Pancreas (tissue), 10 donors: ENCODE data around the gene ZNF3. TPM values are rescaled to one million over a fixed set of nuclear protein-coding genes. Genes with fewer than 3 reads are reported as not detected.
"Not testable (repeated sequence)": the region's sequence is repeated elsewhere in the genome, so short reads cannot be mapped to it uniquely, and the experiment has no call there.

Source experiments
- ATAC-seq, 4 donors: fragments of 200-7000 bp; cut with Tn5 transposase; one replicate each; pipeline versions ENCODE4 v1.8.0 to v1.9.1; 2020; ENCODE audit warnings: mild to moderate bottlenecking in 4 of 4, moderate library complexity in 4 of 4
- DNase-seq, 6 donors: peaks; one replicate each; pipeline ENCODE4 v3.0.0-alpha.2; 2020
- FAIRE-seq: peaks from 2 replicates; lab custom pipeline; 2012; peaks lifted over from hg19 to GRCh38; lab: Jason Lieb, UNC
- H3K27ac ChIP-seq, 4 donors: fragments of 200-600 bp; sonication (generic); 1 replicate in 3 of 4; 2 replicates in 1 of 4; pipeline versions ENCODE4 v1.5.0 to v1.8.0; 2020
- H3K27me3 ChIP-seq, 4 donors: fragments of 200-600 bp; one replicate each; pipeline ENCODE4 v1.8.0; 2021
- H3K36me3 ChIP-seq, 3 donors: fragments of 200-600 bp; sonication (generic) in 1 of 3; one replicate each; pipeline versions ENCODE4 v1.5.0 to v1.8.0; 2020 to 2021
- H3K4me1 ChIP-seq, 3 donors: fragments of 200-600 bp; one replicate each; pipeline ENCODE4 v1.8.0; 2021
- H3K4me3 ChIP-seq, 4 donors: fragments of 200-600 bp; sonication (generic) in 2 of 4; one replicate each; pipeline versions ENCODE4 v1.5.0 to v1.8.0; 2020 to 2021
- H3K9me3 ChIP-seq, 4 donors: fragments of 200-600 bp; one replicate each; pipeline ENCODE4 v1.8.0; 2021
- WGBS, 2 donors: extraction: QIAGEN DNeasy Blood & Tissue Kit; methylation state at CpG; one replicate each; pipeline ENCODE4 v1.1.7; 2013; 5-methylcytosine and 5-hydroxymethylcytosine counted together
- intact Hi-C, 3 donors: fragments of 100-400 bp; cut with DNase I; formaldehyde crosslinking; loops; one replicate each; pipeline versions ENCODE4 v1.11.1 to v1.14.2; 2022
- polyA plus RNA-seq, 2 donors: library from polyadenylated mRNA; stranded (reverse); fragments of 200-250 nt; gene quantifications; one replicate each; pipeline ENCODE4 v1.2.3, GENCODE V29; 2013
- total RNA-seq, 6 donors: library from RNA; stranded (reverse); fragmentation: NEBNext Ultra II Directional in 4 of 6; extraction: Animal tissue kit (Norgen Biotek cat#: 25700) in 4 of 6; gene quantifications; one replicate each; pipeline versions ENCODE4 v1.2.1 to v1.2.4, GENCODE V29; 2021 to 2023
- TF ChIP-seq, protein P1 (sequence below), 4 donors: fragments of 200-600 bp; sonication (generic) in 3 of 4; IDR thresholded peaks; one replicate each; pipeline versions ENCODE4 v1.5.0 to v1.8.0; 2021; ENCODE audit warnings: antibody characterized with exemption in 4 of 4
- donor health status: healthy with polysubstance abuse.
- donor health status: DM: no; HTN: no; CAD: no; lungs with moderate emphysema.
- donor health status: DM: no; HTN: no; CAD: no.
- donor health status: control.
- donor health status: control.
- donor health status: Bipolar disorder and iron deficiency.
- donor health status: DM: yes; HTN: yes; CAD: no.
- donor health status: DM: no; HTN: no; CAD: no.
- donor health status: DM: no; HTN: no; CAD: no.
- donor health status: DM: yes; HTN: yes; CAD: no.

The ZNF3 gene
- total RNA-seq (10 to 100 TPM in 5 of 6 donors, 1 to 10 TPM in 1; 9.6 to 21.2 (median 13.2) TPM), polyA plus RNA-seq (10 to 100 TPM; 15.8 to 21.1 TPM)

- H3K36me3 ChIP-seq = peaks cover 0 to 7% (median 7%) of the 10 kb centered on the region in 3 donors
- peaks cover 0 to 16% (median 15%) of the 10 kb centered on the region in 3 donors for H3K4me1 ChIP-seq
- ATAC-seq (peak; percentile 92 to 97 (median 94)), FAIRE-seq (no peak), DNase-seq (peak; percentile 97 to 99 (median 98))
- TF ChIP-seq, protein P1, sequence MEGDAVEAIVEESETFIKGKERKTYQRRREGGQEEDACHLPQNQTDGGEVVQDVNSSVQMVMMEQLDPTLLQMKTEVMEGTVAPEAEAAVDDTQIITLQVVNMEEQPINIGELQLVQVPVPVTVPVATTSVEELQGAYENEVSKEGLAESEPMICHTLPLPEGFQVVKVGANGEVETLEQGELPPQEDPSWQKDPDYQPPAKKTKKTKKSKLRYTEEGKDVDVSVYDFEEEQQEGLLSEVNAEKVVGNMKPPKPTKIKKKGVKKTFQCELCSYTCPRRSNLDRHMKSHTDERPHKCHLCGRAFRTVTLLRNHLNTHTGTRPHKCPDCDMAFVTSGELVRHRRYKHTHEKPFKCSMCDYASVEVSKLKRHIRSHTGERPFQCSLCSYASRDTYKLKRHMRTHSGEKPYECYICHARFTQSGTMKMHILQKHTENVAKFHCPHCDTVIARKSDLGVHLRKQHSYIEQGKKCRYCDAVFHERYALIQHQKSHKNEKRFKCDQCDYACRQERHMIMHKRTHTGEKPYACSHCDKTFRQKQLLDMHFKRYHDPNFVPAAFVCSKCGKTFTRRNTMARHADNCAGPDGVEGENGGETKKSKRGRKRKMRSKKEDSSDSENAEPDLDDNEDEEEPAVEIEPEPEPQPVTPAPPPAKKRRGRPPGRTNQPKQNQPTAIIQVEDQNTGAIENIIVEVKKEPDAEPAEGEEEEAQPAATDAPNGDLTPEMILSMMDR (IDR thresholded peaks at IDR 0.05) = peak; percentile 86 to 97 (median 94)
- H3K27me3 ChIP-seq = no peaks in the 10 kb centered on the region
- no peaks in the 10 kb centered on the region for H3K9me3 ChIP-seq
- intact Hi-C loops = no loop called here
- H3K27ac ChIP-seq = peak within 1 kb of the TSS; percentile 55 to 90 (median 84)
- peak within 1 kb of the TSS; percentile 74 to 95 (median 86) for H3K4me3 ChIP-seq
- WGBS, 2 donors = 0 to 1% methylated on average over 50 to 55 of the region's 55 CpGs
These were observed at the start of gene ZNF3 for GRCh38 chr7:100081535-100082102. ZNF3 (minus strand) TSS chr7:100081723; CDS start chr7:100077357, 4,366 bp downstream.

GRCh38 chr7:100130608-100131453 lies 49.3 kb upstream of the ZNF3 start:
- ATAC-seq = peak; percentile 39 to 55 (median 53)
- Histone ChIP-seq H3K36me3 (no peaks in the 10 kb centered on the region), H3K27me3 (no peaks in the 10 kb centered on the region), H3K4me3 (peak overlapping the region in 2 of 4 donors; percentile 17 to 36), H3K9me3 (no peaks in the 10 kb centered on the region), H3K27ac (peak overlapping the region; percentile 41 to 78 (median 60)), H3K4me1 (peaks cover 0 to 10% (median 4%) of the 10 kb centered on the region in 3 donors)
- TF ChIP-seq, protein P1 (IDR thresholded peaks at IDR 0.05) = peak; percentile 64 to 81 (median 69)
- FAIRE-seq = no peak
- intact Hi-C loops = loop anchor here in 1 of 3 donors (10.0 kb wide), 1 partner anchor 84 kb away; the partner anchor contains the start of gene PVRIG
- WGBS, 2 donors = 3 to 5% methylated on average over 24 of the region's 24 CpGs
- peak; percentile 77 to 94 (median 88) for DNase-seq

GRCh38 chr7:100130220-100130607 lies 48.7 kb upstream of the ZNF3 start:
- Histone ChIP-seq H3K27ac (peak overlapping the region in 3 of 4 donors; percentile 41 to 78 (median 60)), H3K4me1 (peaks cover 0 to 14% (median 8%) of the 10 kb centered on the region in 3 donors)

DNA sequence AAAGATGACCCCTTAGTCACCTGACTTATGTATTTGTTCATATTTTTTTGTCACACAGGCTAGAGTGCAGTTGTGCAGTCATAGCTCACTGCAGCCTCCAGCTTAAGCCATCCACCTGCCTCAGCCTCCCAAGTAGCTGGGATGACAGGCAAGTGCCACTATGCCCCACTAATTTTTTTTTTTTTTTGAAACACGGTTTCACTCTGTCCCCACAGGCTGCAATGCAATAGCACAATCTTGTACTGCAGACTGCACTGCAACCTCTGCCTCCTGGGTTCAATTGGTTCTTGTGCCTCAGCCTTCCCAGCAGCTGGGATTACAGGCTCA lies 47.1 kb upstream of the ZNF3 start:
- TF ChIP-seq, protein P1 (IDR thresholded peaks at IDR 0.05) = no peak
- FAIRE-seq = no peak
- WGBS, 2 donors = 50 to 56% methylated on average over 1 of the region's 1 CpG

More at GRCh38 chr7:100130220-100130607, 48.7 kb upstream of the ZNF3 start:
- intact Hi-C loops = loop anchor here in 1 of 3 donors (10.0 kb wide), 1 partner anchor 85 kb away; the partner anchor contains the start of gene PVRIG
- not testable (repeated sequence) for FAIRE-seq, ATAC-seq, H3K27me3 ChIP-seq, H3K9me3 ChIP-seq, H3K36me3 ChIP-seq, H3K4me3 ChIP-seq, DNase-seq
- 91 to 94% methylated on average over 1 of the region's 1 CpG for WGBS, 2 donors

More for the DNA sequence above, 47.1 kb upstream of the ZNF3 start:
- intact Hi-C loops = no loop called here
- H3K9me3 ChIP-seq = no peaks in the 10 kb centered on the region
- peaks cover 0 to 14% (median 8%) of the 10 kb centered on the region in 3 donors for H3K4me1 ChIP-seq
- H3K36me3 ChIP-seq = no peaks in the 10 kb centered on the region
- no peaks in the 10 kb centered on the region for H3K27me3 ChIP-seq
- H3K27ac ChIP-seq = no peak overlapping the region
- H3K4me3 ChIP-seq = no peak overlapping the region
- no peak for ATAC-seq
- no peak for DNase-seq
